ENCODE measurements around the gene DBNDD1.

DNA sequence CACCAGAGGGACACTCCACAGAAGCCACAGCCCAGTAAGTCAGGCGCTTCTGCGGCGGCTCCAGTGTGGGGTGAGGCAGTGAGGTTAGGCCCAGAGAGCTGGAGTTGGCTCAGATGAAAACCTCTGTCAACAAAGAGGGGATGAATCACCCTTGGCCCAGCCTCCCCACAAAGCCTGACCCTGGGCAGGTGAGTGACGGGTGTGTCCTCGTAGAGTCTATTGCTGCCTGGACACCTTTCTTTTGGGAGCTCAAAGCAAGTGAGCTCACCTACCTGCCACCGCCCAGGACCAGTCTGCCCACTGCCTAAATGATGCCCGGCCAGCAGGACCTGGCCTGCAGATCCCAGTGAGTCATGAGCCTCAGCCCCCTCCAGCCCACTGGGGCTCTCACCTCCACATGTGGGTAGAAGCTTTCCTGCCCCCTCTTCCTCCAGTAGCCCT, 24.9 kb upstream of the DBNDD1 start:
- TF ChIP-seq, protein P1, sequence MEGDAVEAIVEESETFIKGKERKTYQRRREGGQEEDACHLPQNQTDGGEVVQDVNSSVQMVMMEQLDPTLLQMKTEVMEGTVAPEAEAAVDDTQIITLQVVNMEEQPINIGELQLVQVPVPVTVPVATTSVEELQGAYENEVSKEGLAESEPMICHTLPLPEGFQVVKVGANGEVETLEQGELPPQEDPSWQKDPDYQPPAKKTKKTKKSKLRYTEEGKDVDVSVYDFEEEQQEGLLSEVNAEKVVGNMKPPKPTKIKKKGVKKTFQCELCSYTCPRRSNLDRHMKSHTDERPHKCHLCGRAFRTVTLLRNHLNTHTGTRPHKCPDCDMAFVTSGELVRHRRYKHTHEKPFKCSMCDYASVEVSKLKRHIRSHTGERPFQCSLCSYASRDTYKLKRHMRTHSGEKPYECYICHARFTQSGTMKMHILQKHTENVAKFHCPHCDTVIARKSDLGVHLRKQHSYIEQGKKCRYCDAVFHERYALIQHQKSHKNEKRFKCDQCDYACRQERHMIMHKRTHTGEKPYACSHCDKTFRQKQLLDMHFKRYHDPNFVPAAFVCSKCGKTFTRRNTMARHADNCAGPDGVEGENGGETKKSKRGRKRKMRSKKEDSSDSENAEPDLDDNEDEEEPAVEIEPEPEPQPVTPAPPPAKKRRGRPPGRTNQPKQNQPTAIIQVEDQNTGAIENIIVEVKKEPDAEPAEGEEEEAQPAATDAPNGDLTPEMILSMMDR (IDR thresholded peaks at IDR 0.05) = no peak
- TF ChIP-seq CREM (CRISPR knock-in tag; IDR thresholded peaks at IDR 0.05) (no peak), RORB (CRISPR knock-in tag; IDR thresholded peaks at IDR 0.05) (no peak), GRHL2 (CRISPR knock-in tag; IDR thresholded peaks at IDR 0.05; ENCODE audit: insufficient replicate concordance, severe bottlenecking) (no peak)
- TF ChIP-seq, protein P2, sequence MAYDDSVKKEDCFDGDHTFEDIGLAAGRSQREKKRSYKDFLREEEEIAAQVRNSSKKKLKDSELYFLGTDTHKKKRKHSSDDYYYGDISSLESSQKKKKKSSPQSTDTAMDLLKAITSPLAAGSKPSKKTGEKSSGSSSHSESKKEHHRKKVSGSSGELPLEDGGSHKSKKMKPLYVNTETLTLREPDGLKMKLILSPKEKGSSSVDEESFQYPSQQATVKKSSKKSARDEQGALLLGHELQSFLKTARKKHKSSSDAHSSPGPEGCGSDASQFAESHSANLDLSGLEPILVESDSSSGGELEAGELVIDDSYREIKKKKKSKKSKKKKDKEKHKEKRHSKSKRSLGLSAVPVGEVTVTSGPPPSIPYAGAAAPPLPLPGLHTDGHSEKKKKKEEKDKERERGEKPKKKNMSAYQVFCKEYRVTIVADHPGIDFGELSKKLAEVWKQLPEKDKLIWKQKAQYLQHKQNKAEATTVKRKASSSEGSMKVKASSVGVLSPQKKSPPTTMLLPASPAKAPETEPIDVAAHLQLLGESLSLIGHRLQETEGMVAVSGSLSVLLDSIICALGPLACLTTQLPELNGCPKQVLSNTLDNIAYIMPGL (CRISPR knock-in tag; IDR thresholded peaks at IDR 0.05) = no peak
- TF ChIP-seq, protein P3, sequence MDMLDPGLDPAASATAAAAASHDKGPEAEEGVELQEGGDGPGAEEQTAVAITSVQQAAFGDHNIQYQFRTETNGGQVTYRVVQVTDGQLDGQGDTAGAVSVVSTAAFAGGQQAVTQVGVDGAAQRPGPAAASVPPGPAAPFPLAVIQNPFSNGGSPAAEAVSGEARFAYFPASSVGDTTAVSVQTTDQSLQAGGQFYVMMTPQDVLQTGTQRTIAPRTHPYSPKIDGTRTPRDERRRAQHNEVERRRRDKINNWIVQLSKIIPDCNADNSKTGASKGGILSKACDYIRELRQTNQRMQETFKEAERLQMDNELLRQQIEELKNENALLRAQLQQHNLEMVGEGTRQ (CRISPR knock-in tag; IDR thresholded peaks at IDR 0.05) = no peak

Data from WTC11 (cell line).